Loucy (cell line): ENCODE results near the gene DLD.
A peak's percentile ranks its signal among the peaks of the same experiment; 100 is the strongest.

Experiments
- H2AFZ ChIP-seq: fragments of 200-600 bp; sonication (generic); 2 replicates; pipeline ENCODE4 v1.6.0; 2016; ENCODE audit warnings: antibody characterized with exemption, mild to moderate bottlenecking, low read length, moderate library complexity
- H3F3A ChIP-seq: fragments of 200-600 bp; 2 replicates; pipeline ENCODE4 v1.6.0; 2016; ENCODE audit warnings: antibody characterized with exemption, low read depth, mild to moderate bottlenecking
- H3K27me3 ChIP-seq: fragments of 200-600 bp; sonication (generic); 2 replicates; pipeline ENCODE4 v1.6.1; 2014; ENCODE audit warnings: low read length, mild to moderate bottlenecking; ENCODE audit not compliant: insufficient read depth, poor library complexity, severe bottlenecking
- H3K36me3 ChIP-seq: fragments of 200-600 bp; sonication (generic); 2 replicates; pipeline ENCODE4 v1.6.1; 2016; ENCODE audit warnings: low read length; ENCODE audit not compliant: insufficient read depth
- H3K4me1 ChIP-seq: fragments of 200-600 bp; sonication (generic); 2 replicates; pipeline ENCODE4 v1.5.1; 2014; ENCODE audit warnings: low read length, mild to moderate bottlenecking; ENCODE audit not compliant: insufficient read depth, poor library complexity, severe bottlenecking
- H3K4me2 ChIP-seq: fragments of 200-600 bp; sonication (generic); 2 replicates; pipeline ENCODE4 v1.6.0; 2014; ENCODE audit warnings: antibody characterized with exemption, low read length, low read depth, mild to moderate bottlenecking; ENCODE audit not compliant: poor library complexity, severe bottlenecking
- H3K4me3 ChIP-seq: fragments of 200-600 bp; sonication (generic); 2 replicates; pipeline ENCODE4 v1.5.1; 2014; ENCODE audit warnings: low read length, mild to moderate bottlenecking, mixed read lengths; ENCODE audit not compliant: poor library complexity, severe bottlenecking
- H3K79me2 ChIP-seq: fragments of 200-600 bp; sonication (generic); 2 replicates; pipeline ENCODE4 v1.6.1; 2014; ENCODE audit warnings: low read length; ENCODE audit not compliant: insufficient read depth
- H3K9ac ChIP-seq: fragments of 200-600 bp; sonication (generic); 2 replicates; pipeline ENCODE4 v1.6.0; 2014; ENCODE audit warnings: mild to moderate bottlenecking, low read depth, low read length, moderate library complexity; ENCODE audit not compliant: poor library complexity, severe bottlenecking
- H3K9me2 ChIP-seq: fragments of 200-600 bp; sonication (generic); replicated peaks from 2 replicates; pipeline ENCODE4 v1.6.1; 2016; ENCODE audit warnings: low read depth, low read length, mixed read lengths
- H3K9me3 ChIP-seq: fragments of 200-600 bp; sonication (generic); 2 replicates; pipeline ENCODE4 v1.6.1; 2014; ENCODE audit warnings: mild to moderate bottlenecking, antibody characterized with exemption, low read length, low read depth; ENCODE audit not compliant: insufficient read depth
- H4K20me1 ChIP-seq: fragments of 200-600 bp; sonication (generic); 2 replicates; pipeline ENCODE4 v1.6.0; 2014; ENCODE audit warnings: antibody characterized with exemption, low read length, mild to moderate bottlenecking; ENCODE audit not compliant: insufficient read depth, poor library complexity, severe bottlenecking
- EZH2phosphoT487 ChIP-seq: fragments of 200-600 bp; IDR thresholded peaks from 2 replicates; pipeline ENCODE4 v1.6.1; 2018; ENCODE audit warnings: antibody characterized with exemption, mild to moderate bottlenecking, moderate library complexity, borderline replicate concordance
- TF ChIP-seq, protein P1 (sequence below): fragments of 200-600 bp; sonication (generic); conservative IDR thresholded peaks from 2 replicates; pipeline ENCODE4 v1.5.1; 2014; ENCODE audit warnings: mild to moderate bottlenecking, antibody characterized with exemption, low read length

Gene DLD

DNA sequence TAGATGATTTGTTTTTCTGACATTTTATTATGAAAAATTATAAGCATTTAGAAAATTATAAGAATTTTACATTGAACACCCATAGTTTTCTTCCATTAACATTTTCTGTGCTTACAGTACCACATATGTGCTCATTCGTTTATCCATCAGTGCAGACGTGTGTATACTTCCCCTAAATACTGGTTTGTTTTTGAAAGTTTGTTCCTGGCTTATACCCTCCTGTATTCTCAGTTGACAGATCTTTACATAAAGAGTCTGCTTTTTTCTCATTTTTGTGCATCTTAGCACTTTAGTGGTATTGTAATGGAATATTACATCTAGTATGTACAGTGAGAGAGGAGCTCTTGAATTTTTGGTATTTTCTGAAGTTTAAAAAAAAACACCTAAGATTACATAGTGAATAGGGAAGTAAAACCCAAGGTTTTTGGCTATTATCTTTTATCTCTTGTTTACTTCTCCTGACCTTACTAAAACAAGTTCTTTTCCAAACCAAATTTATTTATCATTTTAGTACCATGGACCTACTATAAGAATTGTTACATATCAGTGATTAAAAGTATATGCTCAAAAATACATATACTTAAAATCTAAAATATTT, 8.1 kb downstream of the DLD start:
- H3K4me2 ChIP-seq, result peak overlapping the region; percentile 27
- H3K4me3 ChIP-seq, result no peak overlapping the region
- H2AFZ ChIP-seq, result no peak overlapping the region
- H3K9me2 ChIP-seq, result no peaks in the 10 kb centered on the region
- H3K79me2 ChIP-seq, result peaks cover 84% of the 10 kb centered on the region
- H3K9ac ChIP-seq, result no peak overlapping the region
- H3K4me1 ChIP-seq, result peaks cover 24% of the 10 kb centered on the region
- H4K20me1 ChIP-seq, result peaks cover 64% of the 10 kb centered on the region
- no peaks in the 10 kb centered on the region for H3F3A ChIP-seq
- no peaks in the 10 kb centered on the region for H3K27me3 ChIP-seq
- H3K9me3 ChIP-seq, result no peaks in the 10 kb centered on the region
- peaks cover 29% of the 10 kb centered on the region for H3K36me3 ChIP-seq
- no peak for TF ChIP-seq EZH2phosphoT487
- TF ChIP-seq, protein P1, sequence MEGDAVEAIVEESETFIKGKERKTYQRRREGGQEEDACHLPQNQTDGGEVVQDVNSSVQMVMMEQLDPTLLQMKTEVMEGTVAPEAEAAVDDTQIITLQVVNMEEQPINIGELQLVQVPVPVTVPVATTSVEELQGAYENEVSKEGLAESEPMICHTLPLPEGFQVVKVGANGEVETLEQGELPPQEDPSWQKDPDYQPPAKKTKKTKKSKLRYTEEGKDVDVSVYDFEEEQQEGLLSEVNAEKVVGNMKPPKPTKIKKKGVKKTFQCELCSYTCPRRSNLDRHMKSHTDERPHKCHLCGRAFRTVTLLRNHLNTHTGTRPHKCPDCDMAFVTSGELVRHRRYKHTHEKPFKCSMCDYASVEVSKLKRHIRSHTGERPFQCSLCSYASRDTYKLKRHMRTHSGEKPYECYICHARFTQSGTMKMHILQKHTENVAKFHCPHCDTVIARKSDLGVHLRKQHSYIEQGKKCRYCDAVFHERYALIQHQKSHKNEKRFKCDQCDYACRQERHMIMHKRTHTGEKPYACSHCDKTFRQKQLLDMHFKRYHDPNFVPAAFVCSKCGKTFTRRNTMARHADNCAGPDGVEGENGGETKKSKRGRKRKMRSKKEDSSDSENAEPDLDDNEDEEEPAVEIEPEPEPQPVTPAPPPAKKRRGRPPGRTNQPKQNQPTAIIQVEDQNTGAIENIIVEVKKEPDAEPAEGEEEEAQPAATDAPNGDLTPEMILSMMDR, result no peak

DNA sequence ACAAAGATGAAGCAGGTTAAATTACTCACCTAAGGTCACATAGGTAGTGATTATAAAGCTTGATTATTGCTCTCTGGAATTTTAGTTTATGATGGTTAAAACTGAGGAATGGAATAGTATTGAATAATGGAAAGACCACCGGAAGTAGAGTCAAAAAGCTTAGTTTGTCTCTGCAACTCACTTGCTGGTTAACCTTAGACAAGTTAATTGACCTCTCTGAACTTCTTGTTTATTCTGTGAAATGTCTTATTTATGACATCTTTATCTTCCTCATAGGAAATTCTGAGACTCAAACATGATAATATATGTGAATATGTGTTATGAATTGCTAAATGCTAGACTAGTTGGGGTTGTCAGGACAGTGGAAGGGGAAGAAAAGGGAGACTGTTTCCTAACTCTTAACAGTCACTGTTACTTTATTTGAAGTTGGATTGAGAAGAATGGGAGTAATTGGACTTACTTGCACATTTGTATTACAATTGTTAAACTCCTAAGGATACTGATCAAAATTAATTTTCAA, 9.6 kb downstream of the DLD start:
- peaks cover 70% of the 10 kb centered on the region for H3K79me2 ChIP-seq
- H3K4me1 ChIP-seq, result peaks cover 15% of the 10 kb centered on the region
- no peaks in the 10 kb centered on the region for H3K9me2 ChIP-seq
- H4K20me1 ChIP-seq, result peaks cover 53% of the 10 kb centered on the region
- H3F3A ChIP-seq, result no peaks in the 10 kb centered on the region
- no peak overlapping the region for H2AFZ ChIP-seq
- no peak overlapping the region for H3K4me3 ChIP-seq
- peaks cover 37% of the 10 kb centered on the region for H3K36me3 ChIP-seq
- H3K9ac ChIP-seq, result no peak overlapping the region
- H3K27me3 ChIP-seq, result no peaks in the 10 kb centered on the region
- H3K9me3 ChIP-seq, result no peaks in the 10 kb centered on the region
- peak overlapping the region; percentile 27 for H3K4me2 ChIP-seq
- TF ChIP-seq, protein P1, result no peak
- no peak for TF ChIP-seq EZH2phosphoT487

DNA sequence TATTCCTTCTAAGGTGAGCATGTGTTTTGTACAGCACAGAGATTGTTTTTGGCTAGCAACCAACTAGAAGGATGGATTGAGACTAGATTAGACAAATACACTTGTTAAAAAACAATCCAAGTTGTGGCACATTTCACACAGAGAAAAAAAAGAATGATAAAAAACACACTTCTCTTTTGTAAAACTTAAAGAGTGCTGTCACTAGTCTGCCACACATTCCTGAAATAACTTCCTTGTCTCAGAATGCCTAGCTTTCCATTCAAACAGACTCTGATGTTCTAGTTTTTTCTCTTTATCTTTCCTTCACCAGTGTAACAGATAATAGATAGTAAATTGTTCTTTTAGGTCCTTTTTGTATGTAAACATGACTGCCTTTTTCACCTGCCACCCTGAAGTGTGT, 11.4 kb downstream of the DLD start:
- peaks cover 42% of the 10 kb centered on the region for H4K20me1 ChIP-seq
- no peaks in the 10 kb centered on the region for H3K27me3 ChIP-seq
- peaks cover 53% of the 10 kb centered on the region for H3K79me2 ChIP-seq
- H3F3A ChIP-seq, result no peaks in the 10 kb centered on the region
- H3K4me3 ChIP-seq, result no peak overlapping the region
- TF ChIP-seq EZH2phosphoT487, result no peak
- TF ChIP-seq, protein P1, result no peak
- no peaks in the 10 kb centered on the region for H3K9me3 ChIP-seq
- no peaks in the 10 kb centered on the region for H3K9me2 ChIP-seq
- peaks cover 55% of the 10 kb centered on the region for H3K36me3 ChIP-seq
- H3K4me1 ChIP-seq, result peaks cover 8% of the 10 kb centered on the region
- H3K9ac ChIP-seq, result no peak overlapping the region
- H3K4me2 ChIP-seq, result no peak overlapping the region
- no peak overlapping the region for H2AFZ ChIP-seq
